ENCODE results near the gene SLC35B2.

- TF ChIP-seq CTCF (IDR thresholded peaks at IDR 0.05): no peak
- no peak for TF ChIP-seq POLR2A (IDR thresholded peaks at IDR 0.05)
- no peak for TF ChIP-seq POLR2AphosphoS5 (IDR thresholded peaks at IDR 0.05)
Observed at GRCh38 chr6:44226368-44227147, 30.8 kb downstream of the SLC35B2 start.
